Stimulated activated CD4-positive, alpha-beta T cell treated with anti-CD3 and anti-CD28 coated beads, Interleukin-2, amount 100 ng/mL, for 24 hours (primary cell): ENCODE measurements around the gene MARK4.

Source experiments
- DNase-seq, 2 donors: peaks; one replicate each; pipeline ENCODE4 v3.0.0-alpha.2; 2020

MARK4 gene

GRCh38 chr19:45275370-45275971 is 24.4 kb downstream of the MARK4 start:
- DNase-seq = no peak

GRCh38 chr19:45276284-45276687 is 25.2 kb downstream of the MARK4 start:
- no peak for DNase-seq

- DNase-seq = no peak
Measured at GRCh38 chr19:45278087-45278486, 27.0 kb downstream of the MARK4 start.

GRCh38 chr19:45279587-45280192 is 28.6 kb downstream of the MARK4 start:
- no peak for DNase-seq

GRCh38 chr19:45280471-45280961 is 29.4 kb downstream of the MARK4 start:
- no peak for DNase-seq

GRCh38 chr19:45283443-45284033 is 32.5 kb downstream of the MARK4 start:
- DNase-seq = no peak

- DNase-seq = no peak
Measured at GRCh38 chr19:45290381-45290931, 39.4 kb downstream of the MARK4 start.

- DNase-seq = no peak
Measured at GRCh38 chr19:45291834-45292233, 40.8 kb downstream of the MARK4 start.

- peak; percentile 23 to 35 for DNase-seq
Measured at GRCh38 chr19:45293682-45294081, 42.6 kb downstream of the MARK4 start.

GRCh38 chr19:45294291-45295029 is 43.4 kb downstream of the MARK4 start:
- no peak for DNase-seq

- no peak for DNase-seq
Measured at GRCh38 chr19:45295873-45296272, 44.8 kb downstream of the MARK4 start.

- no peak for DNase-seq
Measured at GRCh38 chr19:45296355-45296754, 45.3 kb downstream of the MARK4 start.

GRCh38 chr19:45297674-45298073 is 46.6 kb downstream of the MARK4 start:
- DNase-seq = no peak

- no peak for DNase-seq
Measured at GRCh38 chr19:45298264-45298663, 47.2 kb downstream of the MARK4 start.

- no peak for DNase-seq
Measured at GRCh38 chr19:45299719-45300118, 48.6 kb downstream of the MARK4 start.

- no peak for DNase-seq
Measured at GRCh38 chr19:45302416-45302815, 51.3 kb downstream of the MARK4 start.

- no peak for DNase-seq
Measured at GRCh38 chr19:45303269-45304060, 52.4 kb downstream of the MARK4 start.

GRCh38 chr19:45304141-45304926 is 53.3 kb downstream of the MARK4 start:
- DNase-seq = no peak

GRCh38 chr19:45305007-45305406 is 53.9 kb downstream of the MARK4 start:
- no peak for DNase-seq

GRCh38 chr19:45305421-45305820 is 54.4 kb downstream of the MARK4 start:
- no peak for DNase-seq

- no peak for DNase-seq
Measured at GRCh38 chr19:45306040-45306439, 55.0 kb downstream of the MARK4 start.
